Loucy (cell line): ENCODE measurements around the gene PLXNA4.

ENCODE experiments used
- H2AFZ ChIP-seq: fragments of 200-600 bp; sonication (generic); 2 replicates; pipeline ENCODE4 v1.6.0; 2016; ENCODE audit warnings: antibody characterized with exemption, mild to moderate bottlenecking, low read length, moderate library complexity
- H3F3A ChIP-seq: fragments of 200-600 bp; 2 replicates; pipeline ENCODE4 v1.6.0; 2016; ENCODE audit warnings: antibody characterized with exemption, low read depth, mild to moderate bottlenecking
- H3K27me3 ChIP-seq: fragments of 200-600 bp; sonication (generic); 2 replicates; pipeline ENCODE4 v1.6.1; 2014; ENCODE audit warnings: low read length, mild to moderate bottlenecking; ENCODE audit not compliant: insufficient read depth, poor library complexity, severe bottlenecking
- H3K36me3 ChIP-seq: fragments of 200-600 bp; sonication (generic); 2 replicates; pipeline ENCODE4 v1.6.1; 2016; ENCODE audit warnings: low read length; ENCODE audit not compliant: insufficient read depth
- H3K4me1 ChIP-seq: fragments of 200-600 bp; sonication (generic); 2 replicates; pipeline ENCODE4 v1.5.1; 2014; ENCODE audit warnings: low read length, mild to moderate bottlenecking; ENCODE audit not compliant: insufficient read depth, poor library complexity, severe bottlenecking
- H3K4me2 ChIP-seq: fragments of 200-600 bp; sonication (generic); 2 replicates; pipeline ENCODE4 v1.6.0; 2014; ENCODE audit warnings: antibody characterized with exemption, low read length, low read depth, mild to moderate bottlenecking; ENCODE audit not compliant: poor library complexity, severe bottlenecking
- H3K4me3 ChIP-seq: fragments of 200-600 bp; sonication (generic); 2 replicates; pipeline ENCODE4 v1.5.1; 2014; ENCODE audit warnings: low read length, mild to moderate bottlenecking, mixed read lengths; ENCODE audit not compliant: poor library complexity, severe bottlenecking
- H3K79me2 ChIP-seq: fragments of 200-600 bp; sonication (generic); 2 replicates; pipeline ENCODE4 v1.6.1; 2014; ENCODE audit warnings: low read length; ENCODE audit not compliant: insufficient read depth
- H3K9ac ChIP-seq: fragments of 200-600 bp; sonication (generic); 2 replicates; pipeline ENCODE4 v1.6.0; 2014; ENCODE audit warnings: mild to moderate bottlenecking, low read depth, low read length, moderate library complexity; ENCODE audit not compliant: poor library complexity, severe bottlenecking
- H3K9me2 ChIP-seq: fragments of 200-600 bp; sonication (generic); replicated peaks from 2 replicates; pipeline ENCODE4 v1.6.1; 2016; ENCODE audit warnings: low read depth, low read length, mixed read lengths
- H3K9me3 ChIP-seq: fragments of 200-600 bp; sonication (generic); 2 replicates; pipeline ENCODE4 v1.6.1; 2014; ENCODE audit warnings: mild to moderate bottlenecking, antibody characterized with exemption, low read length, low read depth; ENCODE audit not compliant: insufficient read depth
- H4K20me1 ChIP-seq: fragments of 200-600 bp; sonication (generic); 2 replicates; pipeline ENCODE4 v1.6.0; 2014; ENCODE audit warnings: antibody characterized with exemption, low read length, mild to moderate bottlenecking; ENCODE audit not compliant: insufficient read depth, poor library complexity, severe bottlenecking
- EZH2phosphoT487 ChIP-seq: fragments of 200-600 bp; IDR thresholded peaks from 2 replicates; pipeline ENCODE4 v1.6.1; 2018; ENCODE audit warnings: antibody characterized with exemption, mild to moderate bottlenecking, moderate library complexity, borderline replicate concordance
- TF ChIP-seq, protein P1 (sequence below): fragments of 200-600 bp; sonication (generic); conservative IDR thresholded peaks from 2 replicates; pipeline ENCODE4 v1.5.1; 2014; ENCODE audit warnings: mild to moderate bottlenecking, antibody characterized with exemption, low read length

PLXNA4 gene

DNA sequence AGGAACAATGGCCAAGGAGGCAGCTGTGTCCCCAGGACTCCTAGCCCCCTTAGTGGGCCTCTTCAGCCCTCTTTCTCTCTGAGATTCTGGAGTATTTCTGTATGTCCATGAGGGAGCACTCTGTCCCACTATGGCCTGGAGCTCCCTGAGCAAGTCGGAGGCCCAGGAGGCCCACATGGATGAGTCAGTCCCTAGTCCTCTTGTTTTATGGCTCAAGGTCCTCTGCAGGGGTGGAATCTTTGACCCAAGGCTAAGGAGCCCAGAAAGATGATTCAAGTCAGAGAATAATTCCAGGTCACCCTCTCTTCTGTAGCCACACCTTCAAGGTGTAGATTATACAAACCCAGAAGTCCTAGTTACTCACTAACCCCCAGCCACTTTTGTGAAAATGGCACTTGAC, 125.6 kb downstream of the PLXNA4 start:
- no peaks in the 10 kb centered on the region for H3K36me3 ChIP-seq
- no peaks in the 10 kb centered on the region for H3K9me2 ChIP-seq
- no peaks in the 10 kb centered on the region for H3K27me3 ChIP-seq
- no peaks in the 10 kb centered on the region for H3K9me3 ChIP-seq
- H4K20me1 ChIP-seq, result no peaks in the 10 kb centered on the region
- no peak overlapping the region for H3K4me2 ChIP-seq
- H3F3A ChIP-seq, result no peaks in the 10 kb centered on the region
- H3K9ac ChIP-seq, result no peak overlapping the region
- no peaks in the 10 kb centered on the region for H3K79me2 ChIP-seq
- no peak for TF ChIP-seq EZH2phosphoT487
- TF ChIP-seq, protein P1, sequence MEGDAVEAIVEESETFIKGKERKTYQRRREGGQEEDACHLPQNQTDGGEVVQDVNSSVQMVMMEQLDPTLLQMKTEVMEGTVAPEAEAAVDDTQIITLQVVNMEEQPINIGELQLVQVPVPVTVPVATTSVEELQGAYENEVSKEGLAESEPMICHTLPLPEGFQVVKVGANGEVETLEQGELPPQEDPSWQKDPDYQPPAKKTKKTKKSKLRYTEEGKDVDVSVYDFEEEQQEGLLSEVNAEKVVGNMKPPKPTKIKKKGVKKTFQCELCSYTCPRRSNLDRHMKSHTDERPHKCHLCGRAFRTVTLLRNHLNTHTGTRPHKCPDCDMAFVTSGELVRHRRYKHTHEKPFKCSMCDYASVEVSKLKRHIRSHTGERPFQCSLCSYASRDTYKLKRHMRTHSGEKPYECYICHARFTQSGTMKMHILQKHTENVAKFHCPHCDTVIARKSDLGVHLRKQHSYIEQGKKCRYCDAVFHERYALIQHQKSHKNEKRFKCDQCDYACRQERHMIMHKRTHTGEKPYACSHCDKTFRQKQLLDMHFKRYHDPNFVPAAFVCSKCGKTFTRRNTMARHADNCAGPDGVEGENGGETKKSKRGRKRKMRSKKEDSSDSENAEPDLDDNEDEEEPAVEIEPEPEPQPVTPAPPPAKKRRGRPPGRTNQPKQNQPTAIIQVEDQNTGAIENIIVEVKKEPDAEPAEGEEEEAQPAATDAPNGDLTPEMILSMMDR, result no peak
- H2AFZ ChIP-seq, result no peak overlapping the region
- peaks cover 41% of the 10 kb centered on the region for H3K4me1 ChIP-seq
- no peak overlapping the region for H3K4me3 ChIP-seq

DNA sequence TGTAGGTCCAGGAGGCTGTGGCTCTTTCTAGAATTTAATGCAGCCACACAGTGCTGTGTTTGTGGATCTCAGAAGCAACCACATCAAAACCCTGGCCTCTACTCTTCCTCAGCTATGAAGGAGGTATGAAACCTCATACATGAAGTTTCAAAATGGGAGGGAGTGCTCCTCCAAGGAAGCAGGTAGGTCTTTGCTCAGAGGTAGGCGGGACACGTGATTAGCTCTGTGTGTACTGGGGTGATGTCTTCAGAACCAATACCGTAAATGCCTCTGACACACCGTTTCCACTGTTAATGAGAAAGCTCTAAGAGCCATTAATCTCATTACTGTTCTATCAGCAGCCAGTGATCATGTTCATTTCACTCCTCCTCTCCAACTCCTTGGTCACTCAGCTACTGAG, 126.1 kb downstream of the PLXNA4 start:
- Histone ChIP-seq H3F3A (no peaks in the 10 kb centered on the region), H3K9me2 (no peaks in the 10 kb centered on the region), H3K27me3 (no peaks in the 10 kb centered on the region), H3K36me3 (no peaks in the 10 kb centered on the region), H3K79me2 (no peaks in the 10 kb centered on the region), H3K4me2 (no peak overlapping the region), H2AFZ (no peak overlapping the region), H3K9ac (no peak overlapping the region), H4K20me1 (no peaks in the 10 kb centered on the region), H3K9me3 (no peaks in the 10 kb centered on the region), H3K4me1 (peaks cover 36% of the 10 kb centered on the region), H3K4me3 (no peak overlapping the region)
- TF ChIP-seq, protein P1, result no peak
- TF ChIP-seq EZH2phosphoT487, result no peak

DNA sequence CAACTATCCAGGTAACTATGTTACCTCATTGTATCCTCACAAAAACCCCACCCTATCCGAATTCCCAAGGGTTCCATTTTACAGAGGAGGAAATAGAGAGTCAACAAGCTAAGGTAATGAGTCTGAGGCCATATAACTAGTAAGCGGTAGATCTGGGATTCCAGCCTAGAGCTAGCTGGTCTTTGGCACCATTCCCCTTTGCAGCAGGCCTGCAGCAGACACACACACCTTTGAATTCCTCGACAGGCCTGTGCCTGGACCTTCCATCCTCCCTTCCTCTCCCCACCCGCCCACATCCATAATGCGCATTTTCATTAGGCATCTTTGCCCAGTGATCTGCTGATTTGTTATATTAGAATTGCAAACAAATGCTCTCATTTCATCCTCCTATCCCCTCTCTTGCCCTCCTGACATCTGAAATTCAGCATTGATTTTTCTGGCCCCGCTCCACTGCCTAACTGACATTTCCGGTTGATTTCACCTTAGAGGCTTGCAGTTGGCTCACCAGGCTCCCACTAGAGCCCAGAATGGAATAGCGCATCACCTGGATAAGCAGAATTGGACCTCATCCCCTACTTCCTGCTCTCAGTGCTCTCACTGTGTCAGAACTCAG, 129.5 kb downstream of the PLXNA4 start:
- no peak for TF ChIP-seq EZH2phosphoT487
- TF ChIP-seq, protein P1, result no peak
- Histone ChIP-seq H3K9ac (no peak overlapping the region), H3F3A (no peaks in the 10 kb centered on the region), H3K79me2 (no peaks in the 10 kb centered on the region), H3K4me2 (no peak overlapping the region), H2AFZ (no peak overlapping the region), H3K4me1 (peaks cover 22% of the 10 kb centered on the region), H3K9me2 (no peaks in the 10 kb centered on the region), H3K4me3 (no peak overlapping the region), H4K20me1 (no peaks in the 10 kb centered on the region), H3K36me3 (no peaks in the 10 kb centered on the region), H3K9me3 (no peaks in the 10 kb centered on the region), H3K27me3 (no peaks in the 10 kb centered on the region)
